GM19023 (cell line): ENCODE data around the gene HMG20A.

ENCODE experiments used
- ATAC-seq: cut with Tn5 transposase; IDR thresholded peaks from one replicate; pipeline ENCODE4 v1.9.1; 2021; ENCODE audit warnings: mild to moderate bottlenecking, moderate library complexity; ENCODE audit not compliant: unreplicated experiment

Gene HMG20A

GRCh38 chr15:77426871-77427270 is 6.2 kb downstream of the HMG20A start:
- no peak for ATAC-seq

GRCh38 chr15:77430213-77430612 is 9.5 kb downstream of the HMG20A start:
- no peak for ATAC-seq

GRCh38 chr15:77430652-77431051 is 10.0 kb downstream of the HMG20A start:
- no peak for ATAC-seq

DNA sequence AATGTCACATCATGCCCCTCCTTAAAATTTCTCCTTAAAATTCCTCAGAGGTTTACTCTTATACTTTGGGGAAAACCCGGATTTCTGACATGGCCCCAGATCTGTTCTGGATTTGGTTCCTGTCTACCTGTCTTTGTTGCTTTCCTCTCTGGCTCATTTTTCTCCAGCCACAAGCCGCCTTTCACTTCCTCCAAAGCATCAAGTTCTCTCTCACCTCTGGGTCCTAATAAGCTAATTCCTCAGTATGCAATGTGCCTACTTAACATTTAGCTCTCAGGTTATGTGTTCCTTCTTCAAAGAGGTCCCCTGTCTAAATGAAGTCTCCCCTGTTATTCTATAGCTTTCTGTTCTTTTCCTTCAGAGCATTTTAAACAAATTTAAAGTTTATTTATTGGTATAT is 16.1 kb downstream of the HMG20A start:
- ATAC-seq, result no peak

GRCh38 chr15:77437264-77437663 is 16.6 kb downstream of the HMG20A start:
- no peak for ATAC-seq

DNA sequence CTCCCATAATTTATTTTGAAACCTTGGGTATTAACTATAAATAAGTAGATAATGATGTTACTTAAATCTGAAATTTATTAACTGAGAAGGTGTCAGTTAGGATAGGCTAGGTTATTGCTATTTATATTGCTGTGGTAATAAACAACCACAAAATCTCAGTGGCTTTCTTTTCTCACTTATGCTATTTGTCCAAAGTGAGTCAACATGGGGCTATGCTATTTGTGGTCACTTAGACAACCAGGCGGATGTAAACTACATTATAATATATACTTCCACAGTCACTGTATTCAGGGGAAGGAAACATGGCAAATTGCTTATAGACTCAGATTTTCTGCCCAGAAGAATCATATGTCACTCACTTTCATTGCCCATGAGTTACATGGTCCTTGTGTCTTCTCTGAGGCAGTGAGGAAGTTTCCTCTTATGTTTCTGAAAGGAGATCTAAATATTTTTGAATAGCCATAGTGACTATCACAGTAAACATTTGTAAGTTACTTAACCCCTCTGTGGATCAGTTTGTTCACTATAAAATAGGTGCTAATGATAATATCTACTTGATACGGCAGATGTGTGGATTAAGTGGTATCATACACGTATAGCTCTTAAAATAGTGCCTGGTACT is 19.8 kb downstream of the HMG20A start:
- ATAC-seq, result peak; percentile 67

- ATAC-seq, result no peak
Observed at GRCh38 chr15:77446840-77447390, 26.2 kb downstream of the HMG20A start.

- no peak for ATAC-seq
Observed at GRCh38 chr15:77454265-77454664, 33.6 kb downstream of the HMG20A start.

- no peak for ATAC-seq
Observed at GRCh38 chr15:77454951-77455350, 34.3 kb downstream of the HMG20A start.

- no peak for ATAC-seq
Observed at GRCh38 chr15:77455696-77456321, 35.1 kb downstream of the HMG20A start.

GRCh38 chr15:77456746-77457145 is 36.1 kb downstream of the HMG20A start:
- no peak for ATAC-seq

DNA sequence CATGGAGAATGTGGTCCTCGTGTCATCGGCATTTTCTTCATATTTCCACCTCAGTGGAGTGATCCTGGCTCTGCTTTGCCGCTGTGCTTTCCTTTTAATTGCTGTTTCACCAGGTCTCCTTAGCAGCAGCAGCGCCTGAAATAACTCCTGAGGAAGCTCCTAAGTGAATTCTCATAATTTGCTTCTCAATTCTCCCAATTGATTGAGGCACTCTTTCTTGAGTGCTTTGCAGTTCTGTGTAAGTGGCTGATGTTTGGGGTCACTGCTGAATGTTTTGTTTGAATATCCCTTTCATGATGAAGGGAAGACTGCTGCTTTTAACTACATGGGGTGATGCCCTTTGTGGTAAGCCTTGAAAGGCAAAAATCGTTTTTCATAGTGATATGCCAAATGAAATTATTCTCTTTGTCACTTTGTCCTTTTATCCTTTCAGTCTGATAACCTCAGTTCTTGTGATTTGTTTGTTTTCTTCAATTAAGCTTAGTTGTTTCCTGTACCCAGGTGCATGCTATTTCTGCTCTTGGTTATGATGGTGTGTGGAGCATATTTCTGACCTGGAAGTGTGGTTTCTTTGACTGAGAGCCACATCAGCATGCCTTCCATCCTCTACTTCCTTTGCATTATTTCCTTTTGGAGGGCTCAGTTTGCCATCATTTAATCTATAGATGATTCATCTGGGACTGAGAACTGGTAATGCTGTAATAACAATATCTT is 36.7 kb downstream of the HMG20A start:
- no peak for ATAC-seq

GRCh38 chr15:77457905-77458265 is 37.2 kb downstream of the HMG20A start:
- ATAC-seq, result no peak

DNA sequence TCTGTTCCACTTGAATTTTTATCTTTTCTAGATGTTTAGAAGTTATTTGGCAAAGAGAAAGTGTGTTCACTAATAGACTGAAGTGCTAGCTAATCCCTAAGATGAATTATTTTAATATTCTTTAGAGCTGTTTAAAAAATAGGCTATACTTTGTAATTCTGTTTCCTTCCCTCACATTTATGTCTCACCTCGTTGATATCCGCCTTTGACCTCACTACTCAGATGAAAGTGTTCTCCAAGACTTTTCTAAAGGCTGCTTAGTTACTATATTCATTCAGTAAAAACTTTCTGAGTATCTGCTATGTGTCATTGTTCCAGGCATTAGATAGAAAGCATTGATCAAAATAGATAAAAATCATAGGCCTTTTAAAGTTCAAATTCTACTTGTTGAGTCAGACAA is 38.3 kb downstream of the HMG20A start:
- no peak for ATAC-seq

DNA sequence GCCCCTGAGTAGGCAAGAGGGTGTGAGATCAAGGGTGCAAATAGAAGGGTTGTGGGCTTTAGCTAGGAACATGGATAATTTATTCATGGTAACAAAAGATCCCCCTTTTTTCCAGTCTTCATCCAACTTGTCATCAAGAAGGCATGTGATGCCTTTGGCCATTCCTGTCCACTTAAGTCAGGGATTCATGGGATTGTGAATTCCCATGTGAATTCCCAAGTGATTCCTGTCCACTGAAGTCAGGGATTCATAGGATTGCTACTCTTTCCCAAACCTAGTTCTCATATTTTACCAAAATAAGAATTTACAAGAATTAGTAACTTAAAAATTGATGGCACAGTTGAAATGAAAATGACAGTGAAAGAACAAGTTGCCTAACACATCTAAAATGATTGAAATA is 40.8 kb downstream of the HMG20A start:
- no peak for ATAC-seq

GRCh38 chr15:77464129-77464865 is 43.6 kb downstream of the HMG20A start:
- no peak for ATAC-seq

GRCh38 chr15:77466521-77466920 is 45.8 kb downstream of the HMG20A start:
- no peak for ATAC-seq

GRCh38 chr15:77468896-77469295 is 48.2 kb downstream of the HMG20A start:
- ATAC-seq, result no peak

DNA sequence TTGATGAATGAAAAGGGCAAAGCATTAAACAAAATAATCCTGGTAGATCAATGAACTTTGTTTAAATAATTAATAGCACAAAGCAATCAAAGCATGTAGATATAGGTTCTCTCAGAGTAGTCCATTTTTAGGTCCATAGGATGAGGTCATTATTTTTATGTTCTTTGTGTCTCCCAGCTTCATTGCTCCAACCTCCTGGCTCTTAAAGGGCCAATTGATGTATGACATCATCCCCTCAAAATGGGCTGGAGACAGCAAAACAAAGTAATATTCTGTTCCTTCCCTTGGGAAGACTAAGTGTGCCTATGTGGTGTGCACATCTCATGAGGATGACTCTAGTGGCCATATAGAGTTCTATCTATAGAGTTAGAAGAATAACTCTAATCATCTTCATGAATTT is 49.5 kb downstream of the HMG20A start:
- ATAC-seq, result no peak

DNA sequence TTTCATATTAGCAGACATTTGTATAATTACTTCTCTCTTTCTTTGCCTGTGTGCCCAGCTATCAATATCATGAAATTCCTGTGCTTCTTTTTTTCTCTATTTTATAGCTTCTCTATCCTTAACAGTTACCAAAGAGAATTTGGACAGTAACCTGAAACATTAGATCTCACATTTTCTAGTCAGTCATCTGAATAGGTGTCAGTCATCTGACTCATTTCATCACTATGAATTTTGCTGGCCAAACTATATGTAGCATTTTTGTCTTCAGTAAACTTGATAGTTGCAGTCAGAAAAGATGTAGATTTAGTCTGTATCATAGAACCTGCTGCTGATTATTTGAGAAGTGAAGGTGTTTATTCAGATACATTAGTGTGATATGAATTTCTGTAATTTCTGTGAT is 52.6 kb downstream of the HMG20A start:
- ATAC-seq, result no peak

DNA sequence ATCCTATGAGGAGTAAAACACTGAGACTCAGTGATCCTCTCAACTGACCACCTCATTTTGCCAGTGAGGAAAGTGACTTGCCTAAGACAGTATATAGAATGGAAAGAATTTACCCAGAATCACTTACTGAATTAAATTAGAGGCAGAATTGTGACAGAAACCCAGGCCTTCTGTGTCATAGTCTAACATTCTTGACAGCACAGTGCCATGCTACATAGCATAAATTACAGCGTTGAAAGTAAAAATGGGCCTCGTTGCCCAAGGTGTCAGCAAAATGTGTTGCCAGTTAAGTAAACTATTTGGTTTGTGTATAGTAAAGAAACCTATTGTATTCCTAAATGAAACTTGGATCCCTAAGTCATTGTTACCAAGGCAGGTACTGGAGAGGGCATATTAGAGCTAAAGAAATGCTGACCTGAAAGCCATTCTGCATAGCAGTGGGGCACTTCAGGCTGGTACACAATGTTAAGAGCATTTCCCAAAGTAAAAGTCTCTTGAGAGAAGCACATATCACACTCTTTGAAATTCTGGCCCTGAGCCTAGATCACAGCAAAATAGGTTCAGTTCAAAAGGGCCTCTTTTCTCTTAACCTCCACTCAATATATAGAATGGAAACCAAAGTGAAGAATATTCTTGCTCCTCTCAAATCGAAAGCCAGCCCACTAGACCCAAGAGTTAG is 53.8 kb downstream of the HMG20A start:
- ATAC-seq, result no peak
